Gastrocnemius medialis (tissue), 4 donors: ENCODE data around the gene NR1D2.

Source experiments
- CTCF ChIP-seq, 5 experiments: fragments of 450-650 bp in 3 of 5; fragments of 200-600 bp in 2 of 5; sonication (generic) in 2 of 5; IDR thresholded peaks in 4 of 5; conservative IDR thresholded peaks in 1 of 5; 1 replicate in 4 of 5; 2 replicates in 1 of 5; pipeline ENCODE4 v1.5.1; 2016 to 2019; ENCODE audit warnings: antibody characterized with exemption in 5 of 5, mild to moderate bottlenecking in 3 of 5, moderate library complexity in 3 of 5
- POLR2A ChIP-seq, 2 donors: fragments of 450-650 bp; IDR thresholded peaks; one replicate each; pipeline ENCODE4 v1.6.1; 2017; ENCODE audit warnings: antibody characterized with exemption in 2 of 2, mild to moderate bottlenecking in 2 of 2, moderate library complexity in 2 of 2

DNA sequence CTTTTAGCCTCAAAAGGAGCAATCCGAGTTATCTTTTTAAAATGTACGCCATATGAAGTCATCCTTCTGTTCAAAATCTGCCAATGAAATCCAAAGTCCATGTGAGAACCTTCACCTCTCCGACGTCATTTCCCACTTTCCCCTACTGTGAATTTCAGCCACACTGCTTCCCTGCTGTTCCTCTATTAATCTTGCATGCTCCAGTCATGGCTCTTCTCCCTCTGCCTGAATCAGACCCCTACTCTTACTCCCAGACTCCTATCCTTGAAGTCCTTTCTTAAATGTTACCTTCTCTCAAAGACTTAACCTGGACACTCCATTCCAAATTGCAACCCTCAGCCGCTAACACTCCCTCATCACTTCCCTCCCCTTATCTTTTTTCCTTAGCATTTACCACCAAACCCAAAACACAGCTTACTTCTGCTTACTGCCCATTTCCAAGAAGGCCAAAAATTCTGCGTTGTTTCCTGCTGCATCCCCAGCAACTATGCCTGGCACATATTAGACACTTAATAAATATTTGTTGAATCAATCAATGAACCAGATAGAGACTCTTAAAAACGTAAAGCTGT lies 29.5 kb upstream of the NR1D2 start:
- no peak for TF ChIP-seq CTCF (IDR thresholded peaks at IDR 0.05 in 4 of 5, conservative IDR thresholded peaks at IDR 0.05 in 1 of 5)
- TF ChIP-seq POLR2A (IDR thresholded peaks at IDR 0.05), result no peak
